HG03378 (cell line): Measurements from ENCODE around the gene LRRC25.

Source experiments
- ATAC-seq: cut with Tn5 transposase; IDR thresholded peaks from one replicate; pipeline ENCODE4 v1.9.1; 2021; ENCODE audit warnings: mild to moderate bottlenecking, moderate library complexity; ENCODE audit not compliant: unreplicated experiment

Gene LRRC25

GRCh38 chr19:18397242-18398202 lies at the start of gene LRRC25:
LRRC25 (minus strand) TSS chr19:18397622; CDS start chr19:18396963, 659 bp downstream.
- no peak for ATAC-seq

- ATAC-seq, result no peak
Measured at GRCh38 chr19:18446811-18447359, 49.5 kb upstream of the LRRC25 start.

- ATAC-seq, result no peak
Measured at GRCh38 chr19:18446145-18446810, 48.9 kb upstream of the LRRC25 start.

GRCh38 chr19:18445262-18445948 lies 48.0 kb upstream of the LRRC25 start:
- no peak for ATAC-seq

GRCh38 chr19:18444513-18444912 lies 47.1 kb upstream of the LRRC25 start:
- no peak for ATAC-seq

GRCh38 chr19:18443831-18444230 lies 46.4 kb upstream of the LRRC25 start:
- ATAC-seq, result no peak

GRCh38 chr19:18443406-18443805 lies 46.0 kb upstream of the LRRC25 start:
- ATAC-seq, result no peak

GRCh38 chr19:18442941-18443340 lies 45.5 kb upstream of the LRRC25 start:
- ATAC-seq, result no peak

- no peak for ATAC-seq
Measured at GRCh38 chr19:18441804-18442788, 44.7 kb upstream of the LRRC25 start.

GRCh38 chr19:18440936-18441803 lies 43.7 kb upstream of the LRRC25 start:
- ATAC-seq, result no peak

- ATAC-seq, result no peak
Measured at GRCh38 chr19:18440415-18440877, 43.0 kb upstream of the LRRC25 start.

GRCh38 chr19:18439910-18440237 lies 42.5 kb upstream of the LRRC25 start:
- no peak for ATAC-seq

- ATAC-seq, result no peak
Measured at GRCh38 chr19:18439025-18439909, 41.8 kb upstream of the LRRC25 start.

GRCh38 chr19:18438331-18439024 lies 41.1 kb upstream of the LRRC25 start:
- ATAC-seq, result no peak

- no peak for ATAC-seq
Measured at GRCh38 chr19:18437491-18438330, 40.3 kb upstream of the LRRC25 start, which contains the start of gene ISYNA1. ISYNA1 (minus strand) TSS chr19:18438133; CDS start chr19:18437979, 154 bp downstream.
